Measurements from ENCODE around the gene HCAR3.
"Not testable (repeated sequence)": the region's sequence is repeated elsewhere in the genome, so short reads cannot be mapped to it uniquely, and the experiment has no call there.

- TF ChIP-seq CTCF, POLR2AphosphoS5, POLR2A, EP300 (IDR thresholded peaks at IDR 0.05): not testable (repeated sequence)
Measured at GRCh38 chr12:122702890-122703611, 13.6 kb downstream of the HCAR3 start, which contains the start of gene HCAR2.

Data from stomach (tissue), 4 donors.